IPS-NIHi7 (cell line): ENCODE data around the gene MPG.
A peak's percentile ranks its signal among the peaks of the same experiment; 100 is the strongest.

Experiments
- DNase-seq: peaks from one replicate; pipeline ENCODE4 v3.0.0; 2012; ENCODE audit warnings: mixed read lengths; ENCODE audit errors: extremely low spot score

MPG gene

GRCh38 chr16:83781-84615 lies 6.0 kb downstream of the MPG start:
- DNase-seq = no peak

GRCh38 chr16:84718-85406 lies 6.8 kb downstream of the MPG start:
- no peak for DNase-seq

- DNase-seq = no peak
Measured at GRCh38 chr16:85407-85782, 7.4 kb downstream of the MPG start.

- DNase-seq = no peak
Measured at GRCh38 chr16:85865-86264, 7.8 kb downstream of the MPG start.

GRCh38 chr16:86483-86952 lies 8.5 kb downstream of the MPG start:
- DNase-seq = no peak

- DNase-seq = no peak
Measured at GRCh38 chr16:88613-89012, 10.6 kb downstream of the MPG start.

- no peak for DNase-seq
Measured at GRCh38 chr16:89391-90302, 11.6 kb downstream of the MPG start.

GRCh38 chr16:91484-91883 lies 13.5 kb downstream of the MPG start:
- DNase-seq = no peak

- DNase-seq = no peak
Measured at GRCh38 chr16:92431-93339, 14.7 kb downstream of the MPG start.

- no peak for DNase-seq
Measured at GRCh38 chr16:94918-95265, 16.9 kb downstream of the MPG start.

- peak; percentile 100 for DNase-seq
Measured at GRCh38 chr16:96935-97381, 18.9 kb downstream of the MPG start.

- no peak for DNase-seq
Measured at GRCh38 chr16:97822-98221, 19.8 kb downstream of the MPG start.

- DNase-seq = no peak
Measured at GRCh38 chr16:100989-101388, 23.0 kb downstream of the MPG start.

- DNase-seq = no peak
Measured at GRCh38 chr16:101586-101985, 23.6 kb downstream of the MPG start.

GRCh38 chr16:102060-102855 lies 24.2 kb downstream of the MPG start:
- DNase-seq = no peak

- no peak for DNase-seq
Measured at GRCh38 chr16:104355-104754, 26.3 kb downstream of the MPG start.

GRCh38 chr16:104928-105327 lies 26.9 kb downstream of the MPG start:
- no peak for DNase-seq

- no peak for DNase-seq
Measured at GRCh38 chr16:105521-105920, 27.5 kb downstream of the MPG start.

GRCh38 chr16:106623-107324 lies 28.7 kb downstream of the MPG start:
- DNase-seq = peak; percentile 84
